MM.1S (cell line): ENCODE results near the gene LONRF2.

Experiments used
- DNase-seq: peaks from one replicate; pipeline ENCODE4 v3.0.0-alpha.2; 2015
- H2AFZ ChIP-seq: fragments of 300-600 bp; sonication (generic); 2 replicates; pipeline ENCODE4 v1.6.0; 2016; ENCODE audit warnings: antibody characterized with exemption, low read length
- H3F3A ChIP-seq: fragments of 300-600 bp; sonication (generic); 2 replicates; pipeline ENCODE4 v1.6.1; 2016; ENCODE audit warnings: mild to moderate bottlenecking, antibody characterized with exemption, low read length, moderate library complexity, mixed read lengths; ENCODE audit not compliant: insufficient read depth
- H3K27ac ChIP-seq: fragments of 300-600 bp; sonication (generic); 2 replicates; pipeline ENCODE4 v1.5.1; 2016; ENCODE audit warnings: mild to moderate bottlenecking, low read length
- H3K27me3 ChIP-seq: fragments of 300-600 bp; sonication (generic); replicated peaks from 2 replicates; pipeline ENCODE4 v1.6.0; 2016; ENCODE audit warnings: low read length; ENCODE audit not compliant: insufficient read depth
- H3K36me3 ChIP-seq: fragments of 300-600 bp; sonication (generic); replicated peaks from 2 replicates; pipeline ENCODE4 v1.6.1; 2016; ENCODE audit warnings: mild to moderate bottlenecking, low read length, mixed read lengths; ENCODE audit not compliant: insufficient read depth
- H3K4me1 ChIP-seq: fragments of 300-600 bp; sonication (generic); 2 replicates; pipeline ENCODE4 v1.6.1; 2016; ENCODE audit warnings: low read length, mixed read lengths
- H3K4me2 ChIP-seq: fragments of 300-600 bp; sonication (generic); 2 replicates; pipeline ENCODE4 v1.6.0; 2016; ENCODE audit warnings: low read depth, low read length
- H3K4me3 ChIP-seq: fragments of 300-600 bp; sonication (generic); 2 replicates; pipeline ENCODE4 v1.5.1; 2016; ENCODE audit warnings: low read length, mixed read lengths
- H3K79me2 ChIP-seq: fragments of 300-600 bp; sonication (generic); 2 replicates; pipeline ENCODE4 v1.6.1; 2016; ENCODE audit warnings: mixed run types, low read length, mixed read lengths
- H3K9ac ChIP-seq: fragments of 300-600 bp; sonication (generic); 2 replicates; pipeline ENCODE4 v1.6.1; 2016; ENCODE audit warnings: low read length, mixed read lengths
- H3K9me2 ChIP-seq: fragments of 300-600 bp; sonication (generic); replicated peaks from 2 replicates; pipeline ENCODE4 v1.6.1; 2016; ENCODE audit warnings: mild to moderate bottlenecking, low read length, mixed read lengths; ENCODE audit not compliant: insufficient read depth
- H3K9me3 ChIP-seq: fragments of 300-600 bp; sonication (generic); replicated peaks from 2 replicates; pipeline ENCODE4 v1.6.1; 2016; ENCODE audit warnings: mild to moderate bottlenecking, low read length, mixed read lengths; ENCODE audit not compliant: insufficient read depth
- H4K20me1 ChIP-seq: fragments of 300-600 bp; sonication (generic); 2 replicates; pipeline ENCODE4 v1.6.1; 2016; ENCODE audit warnings: mild to moderate bottlenecking, low read length, moderate library complexity, mixed read lengths; ENCODE audit not compliant: insufficient read depth
- EZH2 ChIP-seq: fragments of 300-600 bp; sonication (generic); optimal IDR thresholded peaks from 2 replicates; pipeline ENCODE3; 2017; ENCODE audit warnings: low read depth, mild to moderate bottlenecking, antibody characterized with exemption, low read length, mixed read lengths
- EZH2phosphoT487 ChIP-seq: fragments of 300-600 bp; sonication (generic); IDR thresholded peaks from 2 replicates; pipeline ENCODE4 v1.6.1; 2018; ENCODE audit warnings: antibody characterized with exemption, low read length
- TF ChIP-seq, protein P1 (sequence below): fragments of 300-600 bp; sonication (generic); IDR thresholded peaks from 2 replicates; pipeline ENCODE4 v1.5.1; 2016; ENCODE audit warnings: antibody characterized with exemption, low read length, mixed read lengths

Gene LONRF2

DNA sequence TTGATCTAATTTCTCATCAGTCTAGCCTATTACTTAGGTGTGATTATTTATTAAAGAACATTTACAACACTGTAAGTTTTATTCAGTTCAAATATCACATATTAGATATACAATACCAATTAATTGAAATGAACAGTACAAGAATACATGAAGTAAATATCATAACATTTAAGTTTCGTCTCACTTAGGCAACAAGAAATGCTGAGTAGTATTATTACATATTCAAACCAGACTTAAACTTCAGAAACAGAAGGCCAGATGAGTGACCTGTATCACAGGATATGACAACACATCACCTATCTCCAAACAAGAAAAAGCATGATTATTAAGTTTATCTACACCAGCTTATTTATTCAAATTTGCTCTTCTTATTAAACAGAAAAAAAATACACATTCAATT is 48.9 kb downstream of the LONRF2 start:
- TF ChIP-seq EZH2phosphoT487 (no peak), EZH2 (no peak)
- TF ChIP-seq, protein P1, sequence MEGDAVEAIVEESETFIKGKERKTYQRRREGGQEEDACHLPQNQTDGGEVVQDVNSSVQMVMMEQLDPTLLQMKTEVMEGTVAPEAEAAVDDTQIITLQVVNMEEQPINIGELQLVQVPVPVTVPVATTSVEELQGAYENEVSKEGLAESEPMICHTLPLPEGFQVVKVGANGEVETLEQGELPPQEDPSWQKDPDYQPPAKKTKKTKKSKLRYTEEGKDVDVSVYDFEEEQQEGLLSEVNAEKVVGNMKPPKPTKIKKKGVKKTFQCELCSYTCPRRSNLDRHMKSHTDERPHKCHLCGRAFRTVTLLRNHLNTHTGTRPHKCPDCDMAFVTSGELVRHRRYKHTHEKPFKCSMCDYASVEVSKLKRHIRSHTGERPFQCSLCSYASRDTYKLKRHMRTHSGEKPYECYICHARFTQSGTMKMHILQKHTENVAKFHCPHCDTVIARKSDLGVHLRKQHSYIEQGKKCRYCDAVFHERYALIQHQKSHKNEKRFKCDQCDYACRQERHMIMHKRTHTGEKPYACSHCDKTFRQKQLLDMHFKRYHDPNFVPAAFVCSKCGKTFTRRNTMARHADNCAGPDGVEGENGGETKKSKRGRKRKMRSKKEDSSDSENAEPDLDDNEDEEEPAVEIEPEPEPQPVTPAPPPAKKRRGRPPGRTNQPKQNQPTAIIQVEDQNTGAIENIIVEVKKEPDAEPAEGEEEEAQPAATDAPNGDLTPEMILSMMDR: no peak
- DNase-seq: no peak
- Histone ChIP-seq H3K79me2 (no peaks in the 10 kb centered on the region), H3K9me3 (no peaks in the 10 kb centered on the region), H3K9ac (no peak overlapping the region), H3K27me3 (no peaks in the 10 kb centered on the region), H2AFZ (no peak overlapping the region; the same call in 1 of the 2 replicates), H3F3A (no peaks in the 10 kb centered on the region), H3K27ac (no peak overlapping the region), H3K9me2 (no peaks in the 10 kb centered on the region), H4K20me1 (no peaks in the 10 kb centered on the region), H3K4me2 (no peak overlapping the region), H3K4me3 (no peak overlapping the region), H3K36me3 (no peaks in the 10 kb centered on the region), H3K4me1 (no peaks in the 10 kb centered on the region)

DNA sequence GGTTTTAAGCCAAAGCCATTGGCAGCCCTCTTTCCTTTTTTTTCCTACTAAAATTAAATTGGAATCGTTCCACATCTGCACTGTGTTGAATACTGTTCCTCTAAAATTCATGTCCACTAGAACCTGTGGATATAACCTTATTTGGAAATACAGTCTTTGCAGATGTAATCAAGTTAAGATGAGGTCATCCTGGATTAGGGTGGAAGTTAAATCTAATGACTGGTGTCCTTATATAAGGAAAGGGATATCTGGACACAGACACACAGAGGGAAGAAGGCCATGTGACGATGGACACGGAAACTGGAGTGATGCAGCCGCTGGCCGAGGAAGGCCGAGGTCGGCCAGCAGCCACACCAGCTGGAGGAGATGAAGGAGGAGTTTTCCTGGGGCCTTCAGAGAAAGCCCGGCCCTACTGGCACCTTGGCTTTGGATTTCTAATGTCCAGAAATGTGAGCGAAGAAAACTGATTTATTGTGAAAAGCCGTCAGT is 49.4 kb downstream of the LONRF2 start:
- H3K27ac ChIP-seq: no peak overlapping the region
- DNase-seq: no peak
- no peak overlapping the region for H2AFZ ChIP-seq
- no peaks in the 10 kb centered on the region for H4K20me1 ChIP-seq
- no peak overlapping the region for H3K9ac ChIP-seq
- no peak overlapping the region for H3K4me3 ChIP-seq
- TF ChIP-seq, protein P1: no peak
- TF ChIP-seq EZH2 (no peak), EZH2phosphoT487 (no peak)
- H3K9me3 ChIP-seq: no peaks in the 10 kb centered on the region
- H3K4me2 ChIP-seq: no peak overlapping the region
- H3K9me2 ChIP-seq: no peaks in the 10 kb centered on the region
- no peaks in the 10 kb centered on the region for H3K79me2 ChIP-seq
- no peaks in the 10 kb centered on the region for H3F3A ChIP-seq
- H3K4me1 ChIP-seq: no peaks in the 10 kb centered on the region
- H3K27me3 ChIP-seq: no peaks in the 10 kb centered on the region
- H3K36me3 ChIP-seq: no peaks in the 10 kb centered on the region

DNA sequence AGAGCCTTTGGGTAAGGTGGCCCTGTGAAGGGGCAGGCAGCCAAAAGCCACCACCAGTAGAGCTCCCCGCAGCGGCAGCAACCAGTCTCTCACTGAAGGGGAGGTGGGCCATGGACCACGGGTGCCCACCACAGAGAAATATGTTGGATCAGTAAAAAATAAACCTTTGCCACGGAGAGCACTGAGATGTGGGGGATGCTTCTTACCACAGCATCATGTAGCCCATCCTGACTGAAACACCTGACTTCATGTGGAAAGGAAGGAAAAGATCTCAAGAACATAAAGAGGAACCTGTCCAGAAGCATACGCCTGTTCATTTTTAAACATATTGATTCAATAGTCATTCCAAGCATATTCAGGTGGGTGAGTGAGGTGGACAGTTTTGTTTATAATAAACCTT is 51.1 kb downstream of the LONRF2 start:
- Histone ChIP-seq H3K4me2 (no peak overlapping the region), H3K9me2 (no peaks in the 10 kb centered on the region), H3K27me3 (no peaks in the 10 kb centered on the region), H3K4me1 (no peaks in the 10 kb centered on the region), H4K20me1 (no peaks in the 10 kb centered on the region), H3K27ac (no peak overlapping the region), H3K9me3 (no peaks in the 10 kb centered on the region), H3K4me3 (no peak overlapping the region), H2AFZ (no peak overlapping the region), H3K36me3 (no peaks in the 10 kb centered on the region), H3K79me2 (no peaks in the 10 kb centered on the region), H3F3A (no peaks in the 10 kb centered on the region), H3K9ac (no peak overlapping the region)
- TF ChIP-seq EZH2phosphoT487: no peak
- TF ChIP-seq, protein P1: no peak
- no peak for TF ChIP-seq EZH2
- DNase-seq: no peak
